LNCaP clone FGC (cell line): ENCODE results near the gene DLL1.

Experiments
- DNase-seq: peaks from one replicate; pipeline ENCODE4 v3.0.0-alpha.2; 2011; ENCODE audit warnings: low read depth
- H3K4me3 ChIP-seq: 2 replicates; pipeline ENCODE4 v1.5.1; 2011; ENCODE audit warnings: mild to moderate bottlenecking, low read depth, low read length, control low read depth
- CTCF ChIP-seq: IDR thresholded peaks from 2 replicates; pipeline ENCODE4 v1.5.1; 2012; ENCODE audit warnings: mild to moderate bottlenecking; ENCODE audit not compliant: control insufficient read depth, insufficient read depth; ENCODE audit errors: extremely low read depth

DLL1 gene

GRCh38 chr6:170253910-170254269, 37.0 kb downstream of the DLL1 start:
- no peak for DNase-seq
- no peak for TF ChIP-seq CTCF
- H3K4me3 ChIP-seq: no peak overlapping the region

- TF ChIP-seq CTCF: no peak
- no peak overlapping the region for H3K4me3 ChIP-seq
- no peak for DNase-seq
These were observed 37.5 kb downstream of the DLL1 start for GRCh38 chr6:170253226-170253909.

- H3K4me3 ChIP-seq: no peak overlapping the region
- DNase-seq: no peak
- TF ChIP-seq CTCF: no peak
These were observed 38.9 kb downstream of the DLL1 start for GRCh38 chr6:170251776-170252571.

GRCh38 chr6:170250981-170251775, 39.7 kb downstream of the DLL1 start:
- no peak for TF ChIP-seq CTCF
- H3K4me3 ChIP-seq: no peak overlapping the region
- no peak for DNase-seq

- no peak for DNase-seq
- TF ChIP-seq CTCF: no peak
- H3K4me3 ChIP-seq: no peak overlapping the region
These were observed 40.4 kb downstream of the DLL1 start for GRCh38 chr6:170250455-170250854.

GRCh38 chr6:170249817-170250216, 41.1 kb downstream of the DLL1 start:
- no peak for DNase-seq
- TF ChIP-seq CTCF: no peak
- H3K4me3 ChIP-seq: no peak overlapping the region
